ENCODE data around the gene HACD2. TPM values are rescaled to one million over a fixed set of nuclear protein-coding genes. Genes with fewer than 3 reads are reported as not detected.

The HACD2 gene
- total and polyA plus RNA-seq, 9 of the 15 experiments (the other 6 are each of a cell fraction or from before 2014, with no cell fraction given): 1.3 to 10.5 (median 3.8) TPM

DNA sequence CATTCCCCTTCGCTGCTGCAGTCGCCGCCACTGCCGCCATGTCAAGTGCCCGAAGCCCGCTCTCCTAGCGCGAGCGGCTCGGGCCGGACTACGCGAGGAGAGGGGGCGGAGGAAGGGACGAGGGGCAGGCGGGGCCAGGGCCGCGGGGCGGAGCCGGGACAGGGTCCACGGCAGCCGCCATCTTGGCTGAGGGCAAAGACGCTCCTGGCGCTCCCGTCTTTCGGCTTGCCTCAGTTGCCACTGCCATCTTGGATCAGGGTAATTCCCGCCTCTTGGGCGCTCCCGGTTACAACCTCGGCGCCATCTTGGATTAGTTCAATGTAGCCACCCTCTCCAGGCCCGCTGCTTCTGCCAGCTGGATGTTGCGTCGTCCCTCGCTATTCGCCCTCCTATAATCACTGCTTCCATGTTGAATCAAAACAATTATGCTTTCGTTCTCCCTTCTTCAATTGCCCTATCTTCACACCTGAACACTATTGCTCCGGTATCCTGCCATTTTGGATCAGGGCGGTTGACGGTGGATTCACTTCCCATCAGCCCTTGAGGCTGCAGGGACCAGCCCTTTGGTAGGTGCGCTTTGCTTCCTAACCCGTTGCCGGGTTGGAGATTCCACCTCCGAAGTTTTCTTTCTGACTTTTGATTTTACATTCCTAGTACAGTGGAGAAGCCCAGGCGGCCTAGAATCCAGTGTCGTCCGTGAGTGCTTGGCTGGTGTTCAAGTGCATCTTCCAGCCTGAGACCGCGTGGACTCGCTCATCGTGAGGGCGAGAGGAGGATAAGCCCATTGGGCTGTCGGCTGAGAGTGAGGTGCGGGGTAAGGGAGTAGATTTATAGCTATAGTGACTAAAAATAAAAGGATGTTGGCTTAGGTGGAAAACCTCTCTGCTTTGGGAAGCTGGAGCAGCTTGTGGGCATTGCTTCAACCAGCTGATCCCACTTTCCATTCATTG lies at the start of gene HACD2 (continued):
- TF ChIP-seq, protein P1, sequence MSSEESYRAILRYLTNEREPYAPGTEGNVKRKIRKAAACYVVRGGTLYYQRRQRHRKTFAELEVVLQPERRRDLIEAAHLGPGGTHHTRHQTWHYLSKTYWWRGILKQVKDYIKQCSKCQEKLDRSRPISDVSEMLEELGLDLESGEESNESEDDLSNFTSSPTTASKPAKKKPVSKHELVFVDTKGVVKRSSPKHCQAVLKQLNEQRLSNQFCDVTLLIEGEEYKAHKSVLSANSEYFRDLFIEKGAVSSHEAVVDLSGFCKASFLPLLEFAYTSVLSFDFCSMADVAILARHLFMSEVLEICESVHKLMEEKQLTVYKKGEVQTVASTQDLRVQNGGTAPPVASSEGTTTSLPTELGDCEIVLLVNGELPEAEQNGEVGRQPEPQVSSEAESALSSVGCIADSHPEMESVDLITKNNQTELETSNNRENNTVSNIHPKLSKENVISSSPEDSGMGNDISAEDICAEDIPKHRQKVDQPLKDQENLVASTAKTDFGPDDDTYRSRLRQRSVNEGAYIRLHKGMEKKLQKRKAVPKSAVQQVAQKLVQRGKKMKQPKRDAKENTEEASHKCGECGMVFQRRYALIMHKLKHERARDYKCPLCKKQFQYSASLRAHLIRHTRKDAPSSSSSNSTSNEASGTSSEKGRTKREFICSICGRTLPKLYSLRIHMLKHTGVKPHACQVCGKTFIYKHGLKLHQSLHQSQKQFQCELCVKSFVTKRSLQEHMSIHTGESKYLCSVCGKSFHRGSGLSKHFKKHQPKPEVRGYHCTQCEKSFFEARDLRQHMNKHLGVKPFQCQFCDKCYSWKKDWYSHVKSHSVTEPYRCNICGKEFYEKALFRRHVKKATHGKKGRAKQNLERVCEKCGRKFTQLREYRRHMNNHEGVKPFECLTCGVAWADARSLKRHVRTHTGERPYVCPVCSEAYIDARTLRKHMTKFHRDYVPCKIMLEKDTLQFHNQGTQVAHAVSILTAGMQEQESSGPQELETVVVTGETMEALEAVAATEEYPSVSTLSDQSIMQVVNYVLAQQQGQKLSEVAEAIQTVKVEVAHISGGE (CRISPR knock-in tag; IDR thresholded peaks at IDR 0.05): peak in 1 of 3 experiments; percentile 79; a peak in 2 of 6 replicates
- TF ChIP-seq GMEB1 (CRISPR knock-in tag; IDR thresholded peaks at IDR 0.05) (0 out of 2 replicates have a peak, but pooled peaks have one; percentile 33), CREB3 (tag; conservative IDR thresholded peaks at IDR 0.05; ENCODE audit: low read depth) (peak; percentile 95), ETS2 (tag; IDR thresholded peaks at IDR 0.05; ENCODE audit: borderline replicate concordance, poor library complexity, severe bottlenecking) (no peak), ZZZ3 (IDR thresholded peaks at IDR 0.05) (no peak), ZBTB8A (IDR thresholded peaks at IDR 0.05; ENCODE audit: partially characterized antibody) (no peak), MYBL2 (IDR thresholded peaks at IDR 0.05; ENCODE audit: low read depth) (peak; percentile 87), MYBL2 (CRISPR knock-in tag; IDR thresholded peaks at IDR 0.05; ENCODE audit: borderline replicate concordance) (no peak), ZNF3 (CRISPR knock-in tag; IDR thresholded peaks at IDR 0.05) (no peak), E2F6 (IDR thresholded peaks at IDR 0.05; ENCODE audit: borderline replicate concordance in 1 of 2, extremely low read depth in 1 of 2, insufficient read depth in 1 of 2, insufficient read length in 1 of 2, low read depth in 1 of 2, low read length in 1 of 2, poor library complexity in 1 of 2, severe bottlenecking in 1 of 2) (peak; percentile 25 to 61), ZNF76 (CRISPR knock-in tag; IDR thresholded peaks at IDR 0.05; ENCODE audit: borderline replicate concordance) (peak; percentile 83; the same call in 1 of the 2 replicates)
- TF ChIP-seq, protein P2, sequence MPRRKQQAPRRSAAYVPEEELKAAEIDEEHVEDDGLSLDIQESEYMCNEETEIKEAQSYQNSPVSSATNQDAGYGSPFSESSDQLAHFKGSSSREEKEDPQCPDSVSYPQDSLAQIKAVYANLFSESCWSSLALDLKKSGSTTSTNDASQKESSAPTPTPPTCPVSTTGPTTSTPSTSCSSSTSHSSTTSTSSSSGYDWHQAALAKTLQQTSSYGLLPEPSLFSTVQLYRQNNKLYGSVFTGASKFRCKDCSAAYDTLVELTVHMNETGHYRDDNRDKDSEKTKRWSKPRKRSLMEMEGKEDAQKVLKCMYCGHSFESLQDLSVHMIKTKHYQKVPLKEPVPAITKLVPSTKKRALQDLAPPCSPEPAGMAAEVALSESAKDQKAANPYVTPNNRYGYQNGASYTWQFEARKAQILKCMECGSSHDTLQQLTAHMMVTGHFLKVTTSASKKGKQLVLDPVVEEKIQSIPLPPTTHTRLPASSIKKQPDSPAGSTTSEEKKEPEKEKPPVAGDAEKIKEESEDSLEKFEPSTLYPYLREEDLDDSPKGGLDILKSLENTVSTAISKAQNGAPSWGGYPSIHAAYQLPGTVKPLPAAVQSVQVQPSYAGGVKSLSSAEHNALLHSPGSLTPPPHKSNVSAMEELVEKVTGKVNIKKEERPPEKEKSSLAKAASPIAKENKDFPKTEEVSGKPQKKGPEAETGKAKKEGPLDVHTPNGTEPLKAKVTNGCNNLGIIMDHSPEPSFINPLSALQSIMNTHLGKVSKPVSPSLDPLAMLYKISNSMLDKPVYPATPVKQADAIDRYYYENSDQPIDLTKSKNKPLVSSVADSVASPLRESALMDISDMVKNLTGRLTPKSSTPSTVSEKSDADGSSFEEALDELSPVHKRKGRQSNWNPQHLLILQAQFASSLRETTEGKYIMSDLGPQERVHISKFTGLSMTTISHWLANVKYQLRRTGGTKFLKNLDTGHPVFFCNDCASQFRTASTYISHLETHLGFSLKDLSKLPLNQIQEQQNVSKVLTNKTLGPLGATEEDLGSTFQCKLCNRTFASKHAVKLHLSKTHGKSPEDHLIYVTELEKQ (CRISPR knock-in tag; IDR thresholded peaks at IDR 0.05): no peak
